DND-41 (cell line): ENCODE results near the gene ADAM30.

Experiments
- CTCF ChIP-seq: IDR thresholded peaks from 2 replicates; pipeline ENCODE4 v1.5.1; 2012; ENCODE audit warnings: borderline replicate concordance, low read length, moderate library complexity, mild to moderate bottlenecking; ENCODE audit not compliant: poor library complexity, severe bottlenecking; ENCODE audit errors: extremely low read depth
- EZH2 ChIP-seq: IDR thresholded peaks from 3 replicates; pipeline ENCODE4 v1.6.1; 2012; ENCODE audit warnings: borderline replicate concordance, low read depth, mild to moderate bottlenecking, moderate library complexity, low read length, inconsistent platforms; ENCODE audit not compliant: severe bottlenecking

GRCh38 chr1:119888476-119888875 is 7.8 kb downstream of the ADAM30 start:
- TF ChIP-seq CTCF = no peak
- TF ChIP-seq EZH2 = no peak
